Stimulated activated CD4-positive, alpha-beta T cell treated with anti-CD3 and anti-CD28 coated beads, Interleukin-15, amount 100 ng/mL, for 24 hours (primary cell): ENCODE measurements around the gene C12orf42.

ENCODE experiments used
- DNase-seq: peaks from one replicate; pipeline ENCODE4 v3.0.0-alpha.2; 2020

The C12orf42 gene

DNA sequence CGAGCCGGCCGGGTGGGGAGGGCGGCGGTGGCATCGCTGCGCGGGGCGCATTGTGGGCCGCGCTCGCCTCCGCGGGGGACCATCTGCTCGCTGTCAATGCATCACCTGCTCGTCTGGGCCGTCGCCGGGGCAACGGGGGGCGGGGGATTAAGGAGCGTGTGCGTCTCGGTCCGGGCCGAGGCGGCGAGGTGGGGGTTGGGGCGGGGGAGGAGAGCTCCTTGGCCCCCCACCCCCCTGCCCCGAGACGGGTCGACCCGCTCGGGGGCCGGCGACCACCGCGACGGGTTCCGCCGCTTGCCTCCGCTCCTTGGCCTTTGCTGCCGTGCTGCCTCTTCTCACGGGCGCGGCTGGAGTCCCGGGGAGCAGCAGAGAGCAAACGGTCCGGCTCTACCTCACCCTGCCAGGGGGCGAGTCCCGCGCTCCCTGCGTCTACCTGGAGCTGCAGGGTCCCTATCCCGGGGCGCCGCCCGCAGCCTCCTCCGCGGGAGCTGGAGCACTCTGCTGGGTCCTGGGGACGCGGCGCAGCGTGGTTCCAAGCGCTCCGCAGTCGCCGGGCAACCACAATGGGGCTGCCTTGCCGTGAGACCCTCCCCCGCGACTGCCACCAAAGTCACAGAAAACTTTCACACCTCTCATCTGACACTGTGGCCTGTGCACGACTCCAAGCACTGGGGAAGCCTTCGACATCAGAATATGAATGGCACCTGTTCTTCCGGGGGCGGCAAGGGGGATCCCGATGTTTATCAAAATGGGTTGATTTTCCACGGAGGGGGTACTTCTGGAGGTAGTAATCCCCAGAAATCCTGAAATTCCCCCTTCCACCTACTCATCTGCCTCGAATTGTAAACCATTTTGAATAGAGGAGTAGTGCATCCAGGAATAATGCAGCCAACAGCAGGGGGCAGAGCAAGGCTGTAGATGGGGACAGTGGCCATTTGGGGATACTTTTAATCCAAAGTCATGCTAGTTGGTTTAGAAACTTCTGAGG lies at the start of gene C12orf42:
C12orf42 (minus strand) TSS at position 500 of the 988 bp plus-strand sequence. CDS start 17,542 bp downstream, outside the sequence.
- peak; percentile 70 for DNase-seq

DNA sequence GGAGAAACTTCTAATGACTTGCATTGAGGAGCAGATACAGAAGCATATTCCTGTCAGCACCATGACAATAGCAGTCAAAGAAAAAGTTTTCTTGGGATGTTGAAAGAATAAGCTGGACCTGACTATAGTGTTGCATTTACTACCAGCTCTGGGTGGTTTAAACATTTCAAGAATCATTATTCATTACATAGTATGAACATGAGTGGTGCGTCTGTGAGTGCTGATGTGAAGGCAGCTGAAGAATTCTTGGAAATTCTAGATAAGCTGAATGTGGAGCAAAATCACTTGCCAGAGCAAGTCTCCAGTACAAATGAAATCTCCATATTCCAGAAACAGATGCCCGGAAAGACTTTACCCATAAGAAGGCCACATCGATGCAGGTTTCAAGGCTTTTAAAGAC lies 46.3 kb upstream of the C12orf42 start:
- DNase-seq: no peak

DNA sequence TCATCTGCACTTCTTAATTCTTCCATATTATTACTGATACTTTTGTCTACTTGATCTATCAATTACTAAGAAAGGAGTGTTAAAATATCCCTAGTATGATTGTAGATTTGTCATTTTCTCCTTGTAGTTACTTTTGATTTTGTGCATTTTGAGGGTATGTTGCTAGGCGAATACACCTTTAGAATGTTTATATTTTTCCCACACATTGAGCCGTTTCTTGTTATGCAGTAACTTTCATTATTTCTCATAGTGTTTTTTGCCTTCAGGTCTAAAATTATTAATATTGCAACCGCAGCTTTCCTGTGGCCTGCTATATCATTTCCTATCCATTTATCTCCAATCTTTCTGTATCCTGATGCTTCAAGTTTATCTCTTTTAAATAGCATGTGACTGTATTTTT lies 44.6 kb upstream of the C12orf42 start:
- no peak for DNase-seq

DNA sequence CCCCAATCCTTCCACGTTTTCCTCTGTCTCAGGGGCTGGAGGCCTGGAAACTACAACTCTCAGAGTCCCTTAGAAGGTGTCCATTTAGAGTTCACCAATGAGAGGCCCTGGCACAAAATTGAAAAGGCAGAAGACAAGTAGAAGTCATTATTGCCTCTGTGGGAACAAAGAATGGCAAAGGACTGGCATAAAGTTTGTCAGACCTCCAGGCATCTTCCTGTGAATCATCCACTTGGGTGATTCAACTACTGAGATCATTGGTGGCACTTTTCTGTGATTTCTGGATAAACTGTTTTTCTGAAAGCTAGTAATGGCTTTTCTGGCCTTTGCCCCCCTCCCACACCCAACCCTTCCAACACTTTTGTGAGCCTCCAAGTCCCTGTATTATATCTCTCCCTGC lies 42.6 kb upstream of the C12orf42 start:
- no peak for DNase-seq

DNA sequence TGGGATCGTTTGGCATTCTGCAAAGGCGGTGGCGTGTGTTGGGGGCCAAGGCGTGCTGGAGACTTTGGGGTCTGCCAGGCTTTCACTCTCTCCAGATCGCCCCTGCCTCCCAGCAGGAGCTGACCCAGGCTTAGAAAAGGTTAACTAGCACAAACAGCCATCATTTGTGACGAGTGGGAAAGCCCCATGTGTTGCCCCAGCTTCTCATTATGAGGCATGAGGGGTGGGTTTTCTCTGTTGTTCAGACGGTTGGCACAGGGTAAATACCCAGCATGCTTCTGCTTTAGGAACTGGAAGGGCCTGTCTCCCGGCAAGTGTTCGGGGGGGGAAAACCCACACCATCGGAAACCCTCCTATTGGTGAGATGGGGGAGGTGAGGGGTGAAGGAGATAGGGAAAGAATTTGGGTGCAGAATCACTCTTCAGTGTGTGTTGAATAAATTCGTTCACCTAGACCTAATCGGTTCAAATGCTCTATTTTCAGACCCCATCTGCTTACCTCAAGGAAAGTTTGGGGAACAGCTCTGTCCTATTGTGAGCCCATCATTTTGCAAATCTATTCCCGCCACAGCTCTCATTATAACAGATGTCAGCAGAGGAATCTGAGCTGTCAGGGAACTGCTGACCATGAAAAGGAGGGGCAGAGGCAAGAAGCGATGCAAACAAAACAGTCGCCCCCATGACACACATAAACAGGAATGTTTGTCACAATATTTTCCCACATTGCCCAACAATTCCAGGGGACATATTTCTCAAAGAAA lies 34.7 kb upstream of the C12orf42 start:
- peak; percentile 20 for DNase-seq

DNA sequence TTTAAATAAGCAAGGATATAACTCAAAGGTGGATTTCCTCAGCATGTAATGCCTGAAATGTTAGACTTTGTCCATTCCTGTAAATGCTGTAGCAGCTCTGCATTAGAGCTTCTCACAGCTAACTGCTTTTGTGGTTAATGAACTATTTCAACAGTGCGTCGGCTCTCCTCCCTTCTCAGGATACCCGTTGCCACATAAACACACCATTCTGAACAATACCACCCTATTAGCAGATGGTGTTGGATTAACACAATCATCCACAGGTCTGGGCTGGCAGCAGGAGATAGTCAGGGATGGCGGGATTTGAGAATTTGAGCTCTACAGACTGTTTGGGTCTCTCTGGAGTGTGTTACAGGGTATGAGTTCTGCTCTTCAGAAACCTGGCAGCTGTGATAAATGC lies 33.5 kb upstream of the C12orf42 start:
- no peak for DNase-seq

DNA sequence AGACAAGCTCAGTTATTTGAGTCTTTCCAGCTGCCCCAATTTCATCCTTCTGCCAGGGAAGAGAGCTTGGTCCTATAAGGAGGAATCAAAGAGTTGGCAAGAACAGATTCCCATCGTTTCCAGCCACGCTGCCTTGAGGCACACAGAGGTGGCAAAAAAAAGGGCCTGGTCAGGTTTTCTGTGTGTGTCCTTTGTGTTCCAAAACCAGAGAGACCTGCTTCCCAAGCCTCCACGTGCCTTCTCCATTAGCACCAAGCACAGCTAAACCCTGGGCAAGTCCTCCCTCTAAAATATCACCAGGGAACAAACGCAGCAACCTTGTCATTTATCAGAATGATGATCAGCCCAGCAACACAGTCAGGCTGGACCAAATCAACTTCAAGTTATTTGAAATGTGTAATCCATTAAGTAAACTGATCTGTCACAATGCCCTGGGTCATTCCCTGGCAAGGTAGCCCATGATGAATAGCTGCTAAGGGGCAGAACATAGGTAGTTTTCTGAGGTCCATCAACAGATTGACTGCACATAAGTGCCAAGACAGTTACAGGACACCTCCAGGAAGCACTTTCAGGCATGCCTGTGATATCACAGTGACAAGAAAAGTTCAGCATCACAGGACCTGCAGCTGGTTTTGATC lies 28.6 kb upstream of the C12orf42 start:
- no peak for DNase-seq

DNA sequence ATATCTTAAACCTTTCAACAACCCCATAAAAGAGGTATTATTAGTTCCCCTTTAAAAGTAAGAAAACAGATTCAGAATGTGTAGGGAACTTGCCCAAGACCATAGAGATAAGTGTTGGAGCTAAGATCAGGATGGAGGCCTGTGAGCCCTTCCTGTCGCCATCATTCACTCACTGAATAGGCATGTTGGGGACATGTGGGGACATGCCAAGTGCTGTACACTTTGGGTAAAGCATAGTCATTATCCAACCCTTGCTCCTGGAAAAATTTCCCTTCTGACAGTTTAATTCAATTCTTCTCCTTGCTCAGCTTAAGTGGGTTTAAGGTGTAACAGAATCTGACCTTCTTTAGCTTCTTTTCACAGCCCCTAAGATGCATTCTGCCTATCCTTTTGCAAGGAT lies 28.0 kb upstream of the C12orf42 start:
- DNase-seq: no peak

DNA sequence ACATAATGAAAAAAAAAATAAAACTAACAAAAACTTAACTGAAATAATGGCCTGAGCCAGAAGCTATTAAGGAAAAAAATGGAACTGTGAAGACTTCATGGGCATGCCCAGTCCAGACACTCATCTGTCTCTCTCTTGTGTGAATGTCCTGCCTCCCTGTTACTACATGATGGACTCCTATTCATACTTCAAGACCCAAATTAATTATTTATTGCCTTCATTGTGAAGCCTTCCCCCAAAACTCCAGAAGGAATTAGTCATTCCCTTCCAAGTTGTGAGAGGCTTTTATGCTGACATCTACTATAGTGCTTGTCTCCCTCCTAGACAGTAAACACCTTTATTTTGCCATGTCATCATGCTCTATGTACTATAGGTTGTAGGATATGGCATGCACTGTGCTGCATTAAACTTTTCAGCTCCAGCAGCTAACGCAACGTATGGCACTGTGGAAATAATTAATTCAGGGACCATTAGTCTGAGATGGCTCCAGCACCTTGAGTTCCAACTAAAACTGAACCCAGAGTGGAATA lies 25.0 kb upstream of the C12orf42 start:
- DNase-seq: no peak

DNA sequence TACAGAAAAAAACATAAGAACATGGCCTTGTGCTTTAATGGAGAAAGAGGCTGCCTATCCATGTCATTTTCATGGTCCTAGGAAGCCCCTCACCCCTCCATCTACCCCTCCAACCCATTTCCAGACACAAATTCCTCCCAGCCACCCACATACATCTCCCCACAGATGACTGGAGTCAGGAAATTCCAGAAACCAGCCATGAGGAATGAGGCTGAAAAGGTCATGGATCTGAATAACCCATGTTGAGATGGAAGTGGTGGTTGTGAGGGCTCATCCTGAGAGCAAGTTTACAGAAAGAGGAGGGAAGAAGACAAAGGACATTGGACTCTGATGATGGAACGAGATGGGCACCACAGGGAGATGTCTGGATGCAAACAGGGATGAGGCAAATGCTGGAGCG lies 23.9 kb upstream of the C12orf42 start:
- no peak for DNase-seq

DNA sequence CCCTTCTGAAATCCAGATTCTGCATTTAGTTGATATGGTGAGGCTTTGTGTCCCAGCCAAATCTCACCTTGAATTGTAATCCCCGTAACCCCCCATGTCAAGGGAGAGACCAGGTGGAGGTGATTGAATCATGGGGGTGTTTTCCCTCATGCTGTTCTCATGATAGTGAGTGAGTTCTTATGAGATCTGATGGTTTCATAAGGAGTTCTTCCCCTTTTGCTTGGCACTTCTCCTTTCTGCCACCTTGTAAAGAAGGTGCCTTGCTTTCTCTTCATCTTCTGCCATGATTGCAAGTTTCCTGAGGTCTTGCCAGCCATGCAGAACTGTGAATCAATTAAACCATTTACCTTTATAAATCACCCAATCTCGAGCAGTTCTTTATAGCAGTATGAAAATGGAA lies 23.1 kb upstream of the C12orf42 start:
- no peak for DNase-seq

DNA sequence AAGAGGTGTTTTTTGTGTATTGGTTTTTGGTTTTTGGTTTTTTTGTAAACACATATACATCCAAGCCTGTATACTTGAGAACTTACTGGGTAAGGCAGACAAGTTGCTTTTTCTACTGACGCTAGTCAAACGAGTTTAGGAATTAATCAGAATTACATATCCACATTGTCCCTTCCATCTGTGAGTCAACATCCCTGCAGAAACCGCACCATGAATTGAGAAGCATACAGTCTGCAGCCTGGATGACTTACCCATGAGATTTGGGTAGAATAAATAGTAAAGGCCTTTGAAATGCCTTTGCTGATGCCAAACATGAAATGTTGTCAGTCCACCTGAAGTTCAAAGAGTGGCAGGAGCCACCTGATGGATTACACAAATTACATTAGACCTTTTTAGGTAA lies 21.4 kb upstream of the C12orf42 start:
- no peak for DNase-seq

DNA sequence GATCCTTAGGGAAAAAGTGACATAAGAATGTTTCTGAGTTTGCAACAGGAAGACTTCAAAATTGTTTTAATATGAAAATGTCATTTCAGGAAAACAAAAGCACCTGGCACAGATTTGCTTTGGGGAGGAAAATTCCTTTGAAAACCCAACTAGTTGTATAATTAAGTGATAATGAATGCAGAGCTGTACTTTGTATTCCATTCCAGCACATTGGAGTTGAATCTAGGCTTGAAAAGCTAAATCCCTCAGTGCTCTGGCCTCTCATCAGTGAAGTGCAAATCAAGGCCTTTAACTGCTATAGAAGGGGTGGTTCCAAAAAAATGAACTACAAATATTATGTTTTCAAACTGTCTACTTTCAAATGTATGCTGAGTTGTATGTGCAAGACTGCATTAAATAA lies 19.6 kb upstream of the C12orf42 start:
- no peak for DNase-seq

DNA sequence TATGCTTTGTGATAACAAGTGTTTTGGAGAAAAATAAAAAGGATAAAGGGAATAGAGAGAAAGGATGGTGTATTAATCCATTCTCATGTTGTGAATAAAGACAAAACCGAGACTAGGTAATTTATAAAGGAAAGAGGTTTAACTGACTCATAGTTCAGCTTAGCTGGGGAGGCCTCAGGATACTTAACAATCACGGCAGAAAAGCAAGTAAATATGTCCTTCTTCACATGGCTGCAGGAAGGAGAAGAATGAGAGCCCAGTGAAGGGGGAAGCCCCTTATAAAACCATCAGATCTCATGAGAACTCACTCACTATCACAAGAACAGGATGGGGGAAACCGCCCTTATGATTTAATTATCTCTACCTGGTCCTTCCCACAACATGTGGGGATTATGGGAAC lies 18.1 kb upstream of the C12orf42 start:
- DNase-seq: no peak

DNA sequence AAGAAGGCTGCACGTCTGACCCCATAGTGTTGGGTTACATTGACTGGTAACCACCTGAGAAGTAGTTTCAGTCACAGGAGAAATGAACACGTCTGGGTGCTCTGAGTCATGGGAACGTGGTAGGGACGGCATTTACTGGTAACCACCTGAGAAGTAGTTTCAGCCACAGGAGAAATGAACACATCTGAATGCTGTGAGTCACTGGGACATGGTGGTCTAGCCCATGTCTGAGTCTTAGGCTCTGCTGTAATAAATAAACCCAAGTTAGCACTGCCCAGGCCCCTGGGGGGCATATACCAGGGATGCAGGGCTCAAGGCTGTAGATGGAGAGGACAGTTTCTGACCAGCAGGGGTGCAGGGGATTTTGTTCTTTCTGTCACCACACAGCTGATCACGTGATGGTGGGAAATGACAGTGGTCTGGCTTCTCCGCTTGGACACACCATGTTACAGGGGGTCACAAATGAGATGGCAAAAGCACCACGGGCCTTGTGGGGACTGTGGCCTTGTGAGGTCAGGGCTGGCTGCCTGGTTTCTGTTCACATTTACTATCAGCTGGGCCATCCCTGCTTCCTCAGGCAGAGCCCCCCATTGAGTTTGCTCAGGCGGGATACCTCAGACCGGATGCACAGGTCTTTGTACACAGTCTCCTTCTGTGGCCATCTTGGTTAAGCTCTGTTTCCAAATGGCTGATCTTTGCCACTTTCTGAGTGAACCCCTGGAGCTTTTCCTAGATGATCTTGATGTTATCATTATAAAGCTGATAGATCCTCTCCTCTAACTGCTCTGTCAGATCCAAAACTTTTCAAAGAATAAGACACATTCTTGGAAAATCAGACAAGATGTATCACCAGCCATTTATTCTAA lies 9.8 kb upstream of the C12orf42 start:
- peak; percentile 80 for DNase-seq

DNA sequence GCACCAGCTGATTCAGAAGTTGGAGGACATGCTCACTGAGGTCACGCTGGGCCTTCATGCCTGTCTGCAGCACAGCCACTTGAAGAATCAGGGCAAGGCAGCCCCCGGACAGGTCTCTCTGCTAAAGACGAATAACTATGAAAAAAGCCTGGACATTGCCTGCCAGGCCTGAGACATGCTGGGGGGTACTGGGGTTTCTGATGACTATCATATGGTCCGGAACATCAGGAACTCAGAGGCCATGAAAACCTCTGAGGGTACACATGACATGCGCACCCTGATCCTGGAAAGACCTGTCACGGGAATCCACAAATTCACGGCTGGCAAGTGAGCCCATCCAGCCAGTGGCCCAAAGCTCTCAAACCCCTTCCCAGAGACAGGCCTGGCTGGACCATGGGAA lies 8.8 kb upstream of the C12orf42 start:
- no peak for DNase-seq

DNA sequence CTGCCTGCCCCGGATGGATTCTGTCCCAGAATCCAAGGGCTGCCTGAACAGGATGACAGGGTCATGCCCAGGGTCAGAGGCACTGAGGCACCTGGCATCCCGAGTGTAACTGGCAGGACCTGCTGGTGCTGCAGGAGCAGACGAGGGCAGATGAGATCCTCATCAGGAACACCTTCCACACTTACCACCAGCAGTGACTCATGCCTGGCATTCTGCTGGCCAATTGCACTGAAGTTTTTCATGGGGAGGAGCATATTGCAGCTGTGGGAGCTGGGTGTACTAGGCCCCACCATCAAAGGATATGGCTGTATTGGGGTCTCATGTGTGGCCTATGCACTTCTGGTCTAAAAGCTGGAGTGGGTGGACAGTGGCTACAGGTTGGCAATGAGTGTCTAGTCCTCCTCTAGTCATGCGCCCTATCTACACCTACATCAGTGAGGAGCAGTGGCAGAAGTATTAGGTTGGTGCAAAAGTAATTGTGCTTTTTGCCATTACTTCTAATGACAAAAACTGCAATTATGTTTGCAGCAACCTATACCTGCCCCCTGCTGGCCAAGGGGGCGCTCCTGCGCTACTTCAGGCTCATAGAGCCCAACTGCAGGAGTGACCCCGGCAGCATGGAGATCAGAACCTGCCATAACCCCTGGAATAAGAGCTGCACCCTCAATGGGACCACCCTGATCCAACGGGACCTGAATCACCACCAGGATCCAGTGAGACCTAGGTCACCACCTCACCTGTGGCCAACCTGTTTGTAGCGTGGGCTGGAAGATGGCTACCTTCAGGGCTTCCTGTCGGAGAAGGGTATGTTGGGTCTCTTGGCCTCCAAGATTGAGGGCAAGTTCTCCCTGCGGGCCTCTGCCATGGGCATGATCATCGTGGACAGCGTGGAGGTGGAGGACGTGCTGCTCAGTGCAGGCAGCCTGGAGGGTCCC lies 8.0 kb upstream of the C12orf42 start:
- peak; percentile 67 for DNase-seq

DNA sequence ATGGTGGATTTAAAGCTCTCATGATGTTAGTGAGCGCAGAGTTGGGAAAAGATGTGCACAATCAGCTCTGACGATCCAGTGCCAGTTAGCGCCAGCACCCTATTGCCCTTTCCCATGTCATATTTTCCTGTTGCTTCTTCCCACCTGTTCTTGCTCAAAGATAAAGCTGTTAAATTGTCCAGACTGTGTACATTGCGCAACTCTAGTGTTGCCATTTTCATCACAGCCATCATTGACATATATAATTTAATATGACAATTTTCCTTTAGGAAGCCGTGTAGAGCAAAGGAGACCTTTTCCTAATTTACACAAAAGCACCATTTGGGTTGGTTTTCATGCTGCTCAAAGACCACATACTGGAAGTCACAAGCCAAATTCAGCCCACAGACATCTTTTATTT lies 5.7 kb upstream of the C12orf42 start:
- DNase-seq: no peak

DNA sequence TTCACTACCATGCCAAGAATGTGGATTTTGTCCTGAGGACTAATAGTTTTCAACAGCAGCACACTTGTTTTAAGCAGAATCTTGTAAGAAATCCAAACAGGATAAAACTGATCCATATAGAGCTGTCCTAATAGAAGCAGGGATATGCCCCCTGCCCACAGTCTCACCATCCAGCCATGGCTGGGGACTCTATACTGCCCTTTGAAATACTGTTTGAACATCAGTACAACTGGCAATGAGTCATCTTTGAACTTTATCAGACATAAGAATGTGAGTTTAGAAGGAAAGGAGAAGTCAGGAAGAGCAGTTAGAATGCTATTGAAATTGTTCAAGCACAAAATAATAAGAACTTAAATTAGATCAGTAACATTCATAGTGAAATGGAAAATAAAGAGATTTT lies 3.8 kb upstream of the C12orf42 start:
- DNase-seq: no peak

DNA sequence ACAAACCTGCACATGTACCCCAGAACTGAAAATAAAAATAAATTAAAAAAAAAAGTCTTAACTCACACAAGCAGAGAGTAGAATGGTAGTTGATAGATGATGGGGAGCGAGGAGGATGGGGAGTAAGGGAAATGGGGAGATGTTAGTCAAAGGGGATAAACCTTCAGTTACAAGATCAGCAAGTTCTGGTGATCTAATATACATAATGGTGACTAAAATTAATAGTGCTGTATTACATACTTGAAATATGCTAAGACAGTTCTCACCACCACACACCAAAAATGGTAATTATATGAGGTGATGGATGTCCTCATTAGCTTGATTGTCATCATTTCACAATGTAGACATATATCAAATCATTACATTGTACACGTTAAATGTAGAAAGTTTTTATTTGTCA lies 3.2 kb upstream of the C12orf42 start:
- DNase-seq: no peak
